A673 (cell line): ENCODE results near the gene MRFAP1. TPM values are rescaled to one million over a fixed set of nuclear protein-coding genes. Genes with fewer than 3 reads are reported as not detected.
A peak's percentile ranks its signal among the peaks of the same experiment; 100 is the strongest.

Experiments
- Bru-seq: library from RNA; stranded (reverse); fragments of 400-500 nt; gene quantifications from one replicate; lab custom pipeline; 2021; lab: Mats Ljungman, UMichigan
- BruChase-seq, 2 experiments: library from RNA; stranded (reverse); fragments of 400-500 nt; gene quantifications; one replicate each; lab custom pipeline; 2021; lab: Mats Ljungman, UMichigan
- BruUV-seq: library from RNA; stranded (reverse); fragments of 400-500 nt; replicated peaks from 2 replicates; lab custom pipeline; 2021; lab: Mats Ljungman, UMichigan
- CTCF ChIA-PET: fragments of 300-600 bp; sonication (Branson Sonifier 250); formaldehyde crosslinking; loops from one replicate; lab custom pipeline; 2022; ENCODE audit warnings: antibody characterized with exemption; lab: Charles Lee
- POLR2A ChIA-PET: fragments of 300-600 bp; sonication (Branson Sonifier 250); formaldehyde crosslinking; loops from one replicate; lab custom pipeline; 2022; ENCODE audit warnings: antibody characterized with exemption; ENCODE audit not compliant: low non-redundant PET; lab: Charles Lee
- DNase-seq: peaks from one replicate; pipeline ENCODE4 v3.0.0-alpha.2; 2015; ENCODE audit warnings: low spot score
- H3K27ac ChIP-seq: fragments of 200-600 bp; sonication (generic); 2 replicates; pipeline ENCODE4 v1.5.1; 2016; ENCODE audit warnings: mixed run types, low read depth, mild to moderate bottlenecking, mixed read lengths, antibody characterized with exemption, low read length; ENCODE audit not compliant: poor library complexity, severe bottlenecking
- H3K27me3 ChIP-seq: fragments of 200-600 bp; sonication (generic); replicated peaks from 2 replicates; pipeline ENCODE4 v1.6.1; 2017; ENCODE audit warnings: mixed run types, low read depth, mild to moderate bottlenecking, mixed read lengths, antibody characterized with exemption, low read length; ENCODE audit not compliant: insufficient read depth, poor library complexity
- H3K36me3 ChIP-seq: fragments of 200-600 bp; sonication (generic); 2 replicates; pipeline ENCODE4 v1.6.1; 2016; ENCODE audit warnings: mixed run types, mild to moderate bottlenecking, mixed read lengths, antibody characterized with exemption, low read length; ENCODE audit not compliant: insufficient read depth, poor library complexity, severe bottlenecking
- H3K4me1 ChIP-seq: fragments of 200-600 bp; sonication (generic); 2 replicates; pipeline ENCODE4 v1.6.1; 2017; ENCODE audit warnings: mixed run types, mild to moderate bottlenecking, mixed read lengths, antibody characterized with exemption, low read length; ENCODE audit not compliant: insufficient read depth, poor library complexity, severe bottlenecking
- H3K4me3 ChIP-seq: fragments of 200-600 bp; sonication (generic); 2 replicates; pipeline ENCODE4 v1.5.1; 2016; ENCODE audit warnings: low read depth, mixed run types, mild to moderate bottlenecking, mixed read lengths, low read length; ENCODE audit not compliant: poor library complexity, severe bottlenecking
- H3K9me3 ChIP-seq: fragments of 200-600 bp; sonication (generic); 2 replicates; pipeline ENCODE4 v1.6.1; 2016; ENCODE audit warnings: mixed run types, low read depth, mild to moderate bottlenecking, mixed read lengths, antibody characterized with exemption, low read length; ENCODE audit not compliant: poor library complexity, severe bottlenecking
- EZH2 ChIP-seq: fragments of 200-600 bp; sonication (generic); IDR thresholded peaks from 2 replicates; pipeline ENCODE4 v1.6.1; 2017; ENCODE audit warnings: borderline replicate concordance, low read depth, mild to moderate bottlenecking, mixed read lengths, antibody characterized with exemption, low read length; ENCODE audit not compliant: poor library complexity, severe bottlenecking
- intact Hi-C: fragments of 100-400 bp; cut with micrococcal nuclease; formaldehyde crosslinking; loops from one replicate; pipeline ENCODE4 v1.10.0; 2022; ENCODE audit not compliant: unreplicated experiment
- long read RNA-seq: library from polyadenylated mRNA; stranded (forward); transcript quantifications from one replicate; pipeline ENCODE4 v2.0.0, GENCODE V29; 2022
- total RNA-seq: library from RNA; stranded (reverse); gene quantifications from 2 replicates; pipeline ENCODE4 v1.2.3, GENCODE V29; 2021
- TF ChIP-seq, protein P1 (sequence below): fragments of 300-800, 200-600 bp; sonication (generic); conservative IDR thresholded peaks from 2 replicates; pipeline ENCODE4 v1.5.1; 2017; ENCODE audit warnings: low read depth, mild to moderate bottlenecking, antibody characterized with exemption, low read length, moderate library complexity, mixed read lengths

MRFAP1 gene
- 391 and 402 TPM in 2 replicates for total RNA-seq
- percentile 99 among the genes with signal in this experiment for Bru-seq, nascent RNA
- percentile 100 among the genes with signal in this experiment for BruChase-seq, experiment 1, labeled RNA remaining after a 2-hour chase
- percentile 100 among the genes with signal in this experiment for BruChase-seq, experiment 2, labeled RNA remaining after a 6-hour chase
- long read RNA-seq, transcript MRFAP1-202 (2 exons, 1,584 nt) = major isoform, 112 of 227 reads
- long read RNA-seq, transcript MRFAP1-204 (1 exons, 1,982 nt) = minor isoform, 8 of 227 reads
- long read RNA-seq, transcript MRFAP1-201 (3 exons, 2,049 nt) = minor isoform, 107 of 227 reads
- long read RNA-seq, partial matches to known transcripts = 0 of 227 reads
- long read RNA-seq, other reads (novel, unspliced or antisense) = 0 of 227 reads

DNA sequence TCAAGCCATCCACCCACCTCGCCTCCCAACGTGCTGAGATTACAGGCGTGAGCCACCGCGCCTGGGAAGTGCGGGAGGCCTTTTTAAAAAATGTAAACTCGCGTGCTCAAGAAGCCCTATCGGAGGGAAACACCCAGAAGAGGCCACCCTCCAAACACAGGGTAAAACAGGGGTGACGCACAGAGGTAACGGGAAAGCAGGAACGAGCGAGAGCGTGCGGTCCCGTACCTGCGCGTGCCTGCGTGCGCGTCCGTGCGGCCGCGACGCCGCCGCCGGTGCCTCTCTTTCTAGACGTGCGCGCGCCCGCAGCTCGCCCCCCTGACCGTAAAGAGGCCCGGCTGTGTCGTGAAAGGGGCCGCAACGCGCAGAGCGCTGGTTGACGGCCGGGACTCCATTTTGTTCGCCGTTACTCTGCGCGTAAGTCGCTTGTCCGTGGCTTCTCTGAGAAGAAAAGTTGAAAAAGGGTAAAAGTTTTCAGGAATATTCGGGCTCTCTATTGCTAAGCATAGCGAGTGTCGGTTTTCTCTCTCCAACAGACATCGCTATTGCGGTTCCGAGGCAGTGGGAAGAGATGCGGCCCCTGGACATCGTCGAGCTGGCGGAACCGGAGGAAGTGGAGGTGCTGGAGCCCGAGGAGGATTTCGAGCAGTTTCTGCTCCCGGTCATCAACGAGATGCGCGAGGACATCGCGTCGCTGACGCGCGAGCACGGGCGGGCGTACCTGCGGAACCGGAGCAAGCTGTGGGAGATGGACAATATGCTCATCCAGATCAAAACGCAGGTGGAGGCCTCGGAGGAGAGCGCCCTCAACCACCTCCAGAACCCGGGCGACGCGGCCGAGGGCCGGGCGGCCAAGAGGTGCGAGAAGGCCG is at the start of gene MRFAP1:
MRFAP1 (plus strand) TSS at position 394 of the 872 bp plus-strand sequence; CDS start at position 572, 178 bp downstream.
- peak; percentile 97 for DNase-seq
- no TSS peak for BruUV-seq
- intact Hi-C loops = no loop called here
- no peaks in the 10 kb centered on the region for H3K27me3 ChIP-seq
- H3K4me1 ChIP-seq = peaks cover 9% of the 10 kb centered on the region
- no peak for TF ChIP-seq EZH2
- TF ChIP-seq, protein P1, sequence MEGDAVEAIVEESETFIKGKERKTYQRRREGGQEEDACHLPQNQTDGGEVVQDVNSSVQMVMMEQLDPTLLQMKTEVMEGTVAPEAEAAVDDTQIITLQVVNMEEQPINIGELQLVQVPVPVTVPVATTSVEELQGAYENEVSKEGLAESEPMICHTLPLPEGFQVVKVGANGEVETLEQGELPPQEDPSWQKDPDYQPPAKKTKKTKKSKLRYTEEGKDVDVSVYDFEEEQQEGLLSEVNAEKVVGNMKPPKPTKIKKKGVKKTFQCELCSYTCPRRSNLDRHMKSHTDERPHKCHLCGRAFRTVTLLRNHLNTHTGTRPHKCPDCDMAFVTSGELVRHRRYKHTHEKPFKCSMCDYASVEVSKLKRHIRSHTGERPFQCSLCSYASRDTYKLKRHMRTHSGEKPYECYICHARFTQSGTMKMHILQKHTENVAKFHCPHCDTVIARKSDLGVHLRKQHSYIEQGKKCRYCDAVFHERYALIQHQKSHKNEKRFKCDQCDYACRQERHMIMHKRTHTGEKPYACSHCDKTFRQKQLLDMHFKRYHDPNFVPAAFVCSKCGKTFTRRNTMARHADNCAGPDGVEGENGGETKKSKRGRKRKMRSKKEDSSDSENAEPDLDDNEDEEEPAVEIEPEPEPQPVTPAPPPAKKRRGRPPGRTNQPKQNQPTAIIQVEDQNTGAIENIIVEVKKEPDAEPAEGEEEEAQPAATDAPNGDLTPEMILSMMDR = no peak
- H3K4me3 ChIP-seq = peak within 1 kb of the TSS; percentile 96
- H3K9me3 ChIP-seq = no peaks in the 10 kb centered on the region
- POLR2A ChIA-PET = interaction anchor here (0.5 to 0.7 kb wide), 3 partner anchors 269 to 1204 kb away, joined by 3 to 7 read pairs (median 5); no protein-coding TSS in a partner anchor
- peak within 1 kb of the TSS; percentile 91 for H3K27ac ChIP-seq
- CTCF ChIA-PET = no interaction called here
- peaks cover 25% of the 10 kb centered on the region for H3K36me3 ChIP-seq

DNA sequence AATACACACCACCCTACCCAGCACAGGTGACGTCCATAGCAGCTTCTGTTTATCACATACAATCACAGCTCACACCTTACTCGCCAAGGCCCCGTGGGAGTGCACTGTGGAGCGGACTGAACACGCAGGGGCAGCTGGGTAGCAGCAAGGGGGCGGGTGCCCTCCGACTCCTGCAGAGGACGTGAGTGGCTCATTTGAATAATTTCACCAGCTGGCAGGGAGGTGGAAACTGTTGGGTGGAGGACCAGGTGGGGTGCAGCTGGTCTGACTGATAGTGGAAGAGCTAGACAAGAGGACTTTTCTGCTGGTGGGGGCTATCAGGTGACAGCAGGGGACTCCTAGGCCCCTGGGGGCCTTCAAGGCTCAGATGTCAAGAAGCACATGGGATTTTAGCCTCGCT is 49.2 kb upstream of the MRFAP1 start:
- H3K36me3 ChIP-seq = no peaks in the 10 kb centered on the region
- no peaks in the 10 kb centered on the region for H3K27me3 ChIP-seq
- no peak for TF ChIP-seq EZH2
- TF ChIP-seq, protein P1 = no peak
- H3K4me1 ChIP-seq = no peaks in the 10 kb centered on the region
- no TSS peak for BruUV-seq
- POLR2A ChIA-PET = no interaction called here
- no peak overlapping the region for H3K4me3 ChIP-seq
- CTCF ChIA-PET = no interaction called here
- no peak for DNase-seq
- H3K9me3 ChIP-seq = no peaks in the 10 kb centered on the region
- no peak overlapping the region for H3K27ac ChIP-seq
- intact Hi-C loops = no loop called here

DNA sequence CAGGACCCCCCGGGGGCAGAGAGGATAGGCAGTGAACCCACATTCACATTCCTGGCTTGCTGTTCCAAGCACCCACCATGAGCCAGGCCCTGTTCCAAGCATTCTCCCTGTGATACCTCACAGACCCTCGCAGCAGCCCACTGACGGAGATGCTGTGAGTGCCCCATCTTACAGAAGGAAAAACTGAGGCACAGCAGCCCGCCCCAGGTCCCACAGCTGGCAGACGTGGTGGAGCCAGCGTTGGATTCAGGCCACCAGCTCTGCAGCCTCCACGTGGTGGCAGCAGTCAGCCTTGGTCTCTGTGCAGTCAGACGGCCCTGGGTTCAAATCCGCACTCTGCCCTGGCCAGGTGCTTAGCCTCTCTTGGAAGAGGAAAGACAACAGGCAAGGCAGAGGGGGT is 48.7 kb upstream of the MRFAP1 start:
- no peak for DNase-seq
- intact Hi-C loops = no loop called here
- Histone ChIP-seq H3K4me3 (no peak overlapping the region), H3K27me3 (no peaks in the 10 kb centered on the region), H3K4me1 (no peaks in the 10 kb centered on the region), H3K36me3 (no peaks in the 10 kb centered on the region), H3K27ac (no peak overlapping the region), H3K9me3 (no peaks in the 10 kb centered on the region)
- no TSS peak for BruUV-seq
- CTCF ChIA-PET = no interaction called here
- POLR2A ChIA-PET = no interaction called here
- TF ChIP-seq EZH2 = no peak
- TF ChIP-seq, protein P1 = 0 out of 2 replicates have a peak, but pooled peaks have one; percentile 24
